GM04503 (cell line): ENCODE results near the gene SLC16A10.
"Not testable (repeated sequence)": the region's sequence is repeated elsewhere in the genome, so short reads cannot be mapped to it uniquely, and the experiment has no call there.

Source experiments
- DNase-seq: peaks from one replicate; pipeline ENCODE4 v3.0.0-alpha.2; 2012; ENCODE audit warnings: low read depth

Gene SLC16A10

GRCh38 chr6:111086685-111087084 is 618 bp upstream of the SLC16A10 start:
- DNase-seq = no peak

- no peak for DNase-seq
Observed at GRCh38 chr6:111087871-111088667, 766 bp downstream of the SLC16A10 start.

GRCh38 chr6:111088668-111089003 is 1.3 kb downstream of the SLC16A10 start:
- DNase-seq = no peak

GRCh38 chr6:111090766-111091165 is 3.5 kb downstream of the SLC16A10 start:
- DNase-seq = no peak

GRCh38 chr6:111091987-111092386 is 4.7 kb downstream of the SLC16A10 start:
- DNase-seq = no peak

GRCh38 chr6:111095488-111095887 is 8.2 kb downstream of the SLC16A10 start:
- not testable (repeated sequence) for DNase-seq

- DNase-seq = no peak
Observed at GRCh38 chr6:111096246-111096645, 8.9 kb downstream of the SLC16A10 start.

- no peak for DNase-seq
Observed at GRCh38 chr6:111098597-111098996, 11.3 kb downstream of the SLC16A10 start.

- DNase-seq = no peak
Observed at GRCh38 chr6:111101987-111102386, 14.7 kb downstream of the SLC16A10 start.

- no peak for DNase-seq
Observed at GRCh38 chr6:111105578-111105977, 18.3 kb downstream of the SLC16A10 start.

- no peak for DNase-seq
Observed at GRCh38 chr6:111107589-111107988, 20.3 kb downstream of the SLC16A10 start.

- no peak for DNase-seq
Observed at GRCh38 chr6:111110036-111110435, 22.7 kb downstream of the SLC16A10 start.

- no peak for DNase-seq
Observed at GRCh38 chr6:111113336-111114086, 26.2 kb downstream of the SLC16A10 start.

GRCh38 chr6:111114087-111114443 is 26.8 kb downstream of the SLC16A10 start:
- no peak for DNase-seq

GRCh38 chr6:111114482-111114881 is 27.2 kb downstream of the SLC16A10 start:
- no peak for DNase-seq

- no peak for DNase-seq
Observed at GRCh38 chr6:111118826-111119225, 31.5 kb downstream of the SLC16A10 start.

- DNase-seq = no peak
Observed at GRCh38 chr6:111119571-111120329, 32.4 kb downstream of the SLC16A10 start.

- no peak for DNase-seq
Observed at GRCh38 chr6:111121789-111122350, 34.6 kb downstream of the SLC16A10 start.

GRCh38 chr6:111122458-111123286 is 35.4 kb downstream of the SLC16A10 start:
- no peak for DNase-seq

- no peak for DNase-seq
Observed at GRCh38 chr6:111124406-111124805, 37.1 kb downstream of the SLC16A10 start.

- no peak for DNase-seq
Observed at GRCh38 chr6:111129013-111129412, 41.7 kb downstream of the SLC16A10 start.

GRCh38 chr6:111131018-111131417 is 43.7 kb downstream of the SLC16A10 start:
- DNase-seq = not testable (repeated sequence)
